Endodermal cell (in vitro differentiated cells): ENCODE results near the gene MRPS25. TPM values are rescaled to one million over a fixed set of nuclear protein-coding genes. Genes with fewer than 3 reads are reported as not detected.
A peak's percentile ranks its signal among the peaks of the same experiment; 100 is the strongest.

Source experiments
- DNase-seq: peaks from one replicate; pipeline ENCODE4 v3.0.0-alpha.2; 2017
- H3K27ac ChIP-seq: 2 replicates; pipeline ENCODE4 v1.5.1; 2013; ENCODE audit warnings: mild to moderate bottlenecking, low read depth, low read length, moderate library complexity
- H3K27me3 ChIP-seq: 2 replicates; pipeline ENCODE4 v1.6.1; 2013; ENCODE audit warnings: mild to moderate bottlenecking, low read length, moderate library complexity; ENCODE audit not compliant: insufficient read depth, control insufficient read depth, poor library complexity, severe bottlenecking
- H3K36me3 ChIP-seq: 2 replicates; pipeline ENCODE4 v1.7.0; 2013; ENCODE audit warnings: mild to moderate bottlenecking, low read length, moderate library complexity; ENCODE audit not compliant: control insufficient read depth, insufficient read depth
- H3K4me1 ChIP-seq: one replicate; pipeline ENCODE4 v1.7.0; 2013; ENCODE audit warnings: low read length; ENCODE audit not compliant: control insufficient read depth, insufficient read depth
- H3K4me3 ChIP-seq: 2 replicates; pipeline ENCODE4 v1.5.1; 2013; ENCODE audit warnings: mild to moderate bottlenecking, low read length, moderate library complexity
- H3K9ac ChIP-seq: 2 replicates; pipeline ENCODE4 v1.6.1; 2013; ENCODE audit warnings: mild to moderate bottlenecking, low read length, moderate library complexity; ENCODE audit not compliant: poor library complexity, severe bottlenecking; ENCODE audit errors: extremely low read depth
- H3K9me3 ChIP-seq: 2 replicates; pipeline ENCODE4 v1.6.1; 2013; ENCODE audit warnings: mild to moderate bottlenecking, low read length, moderate library complexity; ENCODE audit not compliant: control insufficient read depth
- H3K27ac Mint-ChIP-seq: 2 replicates; pipeline ENCODE4 v1.8.0; 2020; ENCODE audit warnings: mixed read lengths
- H3K27me3 Mint-ChIP-seq: 2 replicates; pipeline ENCODE4 v1.8.0; 2021; ENCODE audit warnings: mild to moderate bottlenecking, mixed read lengths; ENCODE audit not compliant: insufficient read depth
- H3K36me3 Mint-ChIP-seq: 2 replicates; pipeline ENCODE4 v1.8.0; 2020; ENCODE audit warnings: low read depth, mixed read lengths
- H3K4me1 Mint-ChIP-seq: 2 replicates; pipeline ENCODE4 v1.8.0; 2020; ENCODE audit warnings: mixed read lengths
- H3K4me3 Mint-ChIP-seq: 2 replicates; pipeline ENCODE4 v1.8.0; 2020; ENCODE audit warnings: mild to moderate bottlenecking, moderate library complexity, mixed read lengths
- H3K9me3 Mint-ChIP-seq: 2 replicates; pipeline ENCODE4 v1.8.0; 2020; ENCODE audit warnings: mild to moderate bottlenecking, mixed read lengths
- CTCF ChIP-seq: fragments of 200-600 bp; sonication (generic); conservative IDR thresholded peaks from 2 replicates; pipeline ENCODE4 v1.5.0; 2021; ENCODE audit warnings: antibody characterized with exemption, mild to moderate bottlenecking
- WGBS, 2 experiments: methylation state at CpG; one replicate each; pipeline versions ENCODE4 v1.1.5 to v1.1.7; 2013; ENCODE audit warnings: missing lambda C conversion rate in 2 of 2, mixed read lengths in 1 of 2; ENCODE audit not compliant: insufficient coverage in 1 of 2, insufficient read length in 1 of 2; 5-methylcytosine and 5-hydroxymethylcytosine counted together
- total RNA-seq, 2 donors: library from RNA; stranded (reverse); fragmentation: NEBNext Ultra II Directional in 1 of 2; extraction: Animal tissue kit (Norgen Biotek cat#: 25700) in 1 of 2; gene quantifications; 2 replicates in 1 of 2; 3 replicates in 1 of 2; pipeline ENCODE4 v1.2.1, GENCODE V29; 2021

Gene MRPS25
- total RNA-seq, 2 donors from 2014 or later, result 64.1 to 101 TPM

GRCh38 chr3:15042936-15043335, 22.2 kb downstream of the MRPS25 start:
- H3K4me1 ChIP-seq, result peaks cover 8% of the 10 kb centered on the region
- Mint-ChIP-seq H3K4me1 (peaks cover 9% of the 10 kb centered on the region), H3K9me3 (no peaks in the 10 kb centered on the region), H3K4me3 (no peak overlapping the region), H3K27ac (no peak overlapping the region), H3K27me3 (no peaks in the 10 kb centered on the region), H3K36me3 (peaks cover 87% of the 10 kb centered on the region)
- H3K27ac ChIP-seq, result no peak overlapping the region
- H3K9ac ChIP-seq, result no peak overlapping the region
- H3K4me3 ChIP-seq, result no peak overlapping the region
- H3K27me3 ChIP-seq, result no peaks in the 10 kb centered on the region
- H3K9me3 ChIP-seq, result no peaks in the 10 kb centered on the region
- peaks cover 87% of the 10 kb centered on the region for H3K36me3 ChIP-seq
- no peak for TF ChIP-seq CTCF
- DNase-seq, result no peak
- 100% methylated on average over 1 to 3 of the region's 3 CpGs for WGBS, 2 experiments

GRCh38 chr3:15041950-15042349, 23.2 kb downstream of the MRPS25 start:
- H3K36me3 Mint-ChIP-seq, result peaks cover 87% of the 10 kb centered on the region
- no peak overlapping the region for H3K9ac ChIP-seq
- 83 to 96% methylated on average over 2 to 3 of the region's 3 CpGs for WGBS, 2 experiments

GRCh38 chr3:15040844-15041243, 24.3 kb downstream of the MRPS25 start:
- 95 to 100% methylated on average over 1 to 3 of the region's 3 CpGs for WGBS, 2 experiments
- H3K27me3 ChIP-seq, result no peaks in the 10 kb centered on the region
- H3K4me1 ChIP-seq, result peaks cover 8% of the 10 kb centered on the region
- no peak overlapping the region for H3K4me3 ChIP-seq
- no peak overlapping the region for H3K9ac ChIP-seq
- no peaks in the 10 kb centered on the region for H3K9me3 ChIP-seq
- peaks cover 86% of the 10 kb centered on the region for H3K36me3 Mint-ChIP-seq
- H3K4me1 Mint-ChIP-seq, result peaks cover 10% of the 10 kb centered on the region
- H3K27ac ChIP-seq, result no peak overlapping the region
- no peaks in the 10 kb centered on the region for H3K9me3 Mint-ChIP-seq
- H3K36me3 ChIP-seq, result peaks cover 82% of the 10 kb centered on the region
- no peak for DNase-seq
- no peak overlapping the region for H3K4me3 Mint-ChIP-seq
- no peak overlapping the region for H3K27ac Mint-ChIP-seq
- no peak for TF ChIP-seq CTCF
- no peaks in the 10 kb centered on the region for H3K27me3 Mint-ChIP-seq

More at GRCh38 chr3:15041950-15042349, 23.2 kb downstream of the MRPS25 start:
- H3K27ac ChIP-seq, result no peak overlapping the region
- Mint-ChIP-seq H3K4me3 (no peak overlapping the region), H3K27ac (peak overlapping the region; percentile 16), H3K27me3 (no peaks in the 10 kb centered on the region), H3K4me1 (peaks cover 10% of the 10 kb centered on the region), H3K9me3 (no peaks in the 10 kb centered on the region)
- peaks cover 86% of the 10 kb centered on the region for H3K36me3 ChIP-seq
- H3K4me3 ChIP-seq, result no peak overlapping the region
- H3K4me1 ChIP-seq, result peaks cover 8% of the 10 kb centered on the region
- TF ChIP-seq CTCF, result no peak
- no peaks in the 10 kb centered on the region for H3K27me3 ChIP-seq
- H3K9me3 ChIP-seq, result no peaks in the 10 kb centered on the region
- no peak for DNase-seq
